Glomerular visceral epithelial cell (primary cell): ENCODE data around the gene TGFA.

Source experiments
- DNase-seq: peaks from one replicate; pipeline ENCODE4 v3.0.0-alpha.2; 2016; ENCODE audit errors: extremely low spot score

Gene TGFA

GRCh38 chr2:70552501-70553333, 909 bp downstream of the TGFA start:
- peak; percentile 60 for DNase-seq

GRCh38 chr2:70551167-70551566, 2.5 kb downstream of the TGFA start:
- DNase-seq, result peak; percentile 63

GRCh38 chr2:70549962-70550361, 3.7 kb downstream of the TGFA start:
- DNase-seq, result no peak

- no peak for DNase-seq
Measured at GRCh38 chr2:70549064-70549710, 4.4 kb downstream of the TGFA start.

GRCh38 chr2:70548233-70548632, 5.4 kb downstream of the TGFA start:
- no peak for DNase-seq

GRCh38 chr2:70546885-70547284, 6.7 kb downstream of the TGFA start:
- DNase-seq, result no peak

GRCh38 chr2:70546376-70546775, 7.2 kb downstream of the TGFA start:
- no peak for DNase-seq

- peak; percentile 72 for DNase-seq
Measured at GRCh38 chr2:70541481-70542020, 12.1 kb downstream of the TGFA start.

- no peak for DNase-seq
Measured at GRCh38 chr2:70537840-70538239, 15.8 kb downstream of the TGFA start.

GRCh38 chr2:70536517-70537055, 17.0 kb downstream of the TGFA start:
- no peak for DNase-seq

GRCh38 chr2:70535573-70535972, 18.1 kb downstream of the TGFA start:
- DNase-seq, result no peak

- no peak for DNase-seq
Measured at GRCh38 chr2:70534183-70534836, 19.3 kb downstream of the TGFA start.

GRCh38 chr2:70532244-70532935, 21.2 kb downstream of the TGFA start:
- DNase-seq, result no peak

- no peak for DNase-seq
Measured at GRCh38 chr2:70531419-70532086, 22.1 kb downstream of the TGFA start.

- DNase-seq, result no peak
Measured at GRCh38 chr2:70529610-70530009, 24.0 kb downstream of the TGFA start.

GRCh38 chr2:70528929-70529328, 24.7 kb downstream of the TGFA start:
- DNase-seq, result no peak

GRCh38 chr2:70528276-70528675, 25.4 kb downstream of the TGFA start:
- DNase-seq, result no peak

- DNase-seq, result peak; percentile 62
Measured at GRCh38 chr2:70527447-70528080, 26.1 kb downstream of the TGFA start.

GRCh38 chr2:70526126-70526525, 27.5 kb downstream of the TGFA start:
- no peak for DNase-seq

- peak; percentile 87 for DNase-seq
Measured at GRCh38 chr2:70525032-70525431, 28.6 kb downstream of the TGFA start.
